ENCODE results near the gene CPLANE2. TPM values are rescaled to one million over a fixed set of nuclear protein-coding genes. Genes with fewer than 3 reads are reported as not detected.

The CPLANE2 gene
- total RNA-seq, 1 experiment from 2014 or later, result 6.3 TPM

- Histone ChIP-seq H2BK5ac (ENCODE audit: insufficient read length, low read length) (no peak overlapping the region), H3K23me2 (ENCODE audit: insufficient read length, low read depth, low read length, poor library complexity, severe bottlenecking) (peaks cover 6% of the 10 kb centered on the region), H4K20me1 (ENCODE audit: control insufficient read depth, insufficient read depth, insufficient read length) (no peaks in the 10 kb centered on the region), H4K91ac (ENCODE audit: insufficient read length, low read depth, low read length) (no peak overlapping the region), H3K14ac (ENCODE audit: insufficient read depth, low read length) (no peak overlapping the region), H2BK12ac (ENCODE audit: insufficient read length, low read depth, low read length) (no peak overlapping the region), H3K4me1 (ENCODE audit: insufficient read depth, low read length) (0 out of 2 replicates have a peak, but pooled peaks cover 5% of the 10 kb centered on the region), H4K5ac (ENCODE audit: insufficient read length, low read depth, low read length) (no peak overlapping the region), H3K9me3 (ENCODE audit: control insufficient read depth, low read depth, low read length) (no peaks in the 10 kb centered on the region), H3K23ac (ENCODE audit: insufficient read length, low read depth, low read length) (no peak overlapping the region), H2BK120ac (ENCODE audit: low read depth, low read length, poor library complexity, severe bottlenecking) (no peak overlapping the region), H2BK20ac (ENCODE audit: low read depth, low read length, poor library complexity, severe bottlenecking) (no peak overlapping the region), H2AK5ac (ENCODE audit: insufficient read length, low read length) (no peak overlapping the region), H3K4me2 (ENCODE audit: insufficient read depth, insufficient read length, low read length) (peak overlapping the region; percentile 83), H3K27ac (ENCODE audit: insufficient read length, low read depth, low read length) (no peak overlapping the region), H3K18ac (ENCODE audit: insufficient read length, low read depth, low read length) (no peak overlapping the region), H3K79me2 (ENCODE audit: insufficient read depth, low read length) (no peaks in the 10 kb centered on the region), H2BK15ac (ENCODE audit: low read depth, low read length) (no peak overlapping the region), H4K8ac (replicated peaks; ENCODE audit: insufficient read length, low read depth, low read length) (no peak overlapping the region), H2AFZ (ENCODE audit: low read length) (no peak overlapping the region), H3K27me3 (ENCODE audit: insufficient read depth, low read length) (no peaks in the 10 kb centered on the region), H3K4ac (ENCODE audit: low read depth, low read length) (no peak overlapping the region), H3K56ac (ENCODE audit: insufficient read length, low read depth, low read length) (no peak overlapping the region), H3T11ph (ENCODE audit: low read length) (no peak overlapping the region), H3K9ac (ENCODE audit: extremely low read depth, insufficient read length, low read length) (no peak overlapping the region), H3K79me1 (ENCODE audit: insufficient read depth, low read depth, low read length, poor library complexity, severe bottlenecking) (no peaks in the 10 kb centered on the region)
- no peaks in the 10 kb centered on the region; a peak in 2 of 5 replicates for H3K9me3 Mint-ChIP-seq
- H3K4me1 Mint-ChIP-seq, result peaks cover 6 to 18% of the 10 kb centered on the region in 2 experiments
- H3K27ac Mint-ChIP-seq, result peak overlapping the region; percentile 70 to 92 (median 89); a peak in 5 of 7 replicates
- TF ChIP-seq CTCF (conservative IDR thresholded peaks at IDR 0.05), result no peak
- H3K27me3 Mint-ChIP-seq (ENCODE audit: low read depth), result peaks cover 5% of the 10 kb centered on the region
- peak overlapping the region; percentile 85 to 89 for H3K4me3 Mint-ChIP-seq
- DNase-seq, result no peak
- WGBS (ENCODE audit: extremely low coverage, insufficient read length, low lambda C conversion rate), result no CpG with 5 or more reads among the region's 6 CpGs
- no peaks in the 10 kb centered on the region for H3K36me3 Mint-ChIP-seq (ENCODE audit: insufficient read depth in 1 of 3, low read depth in 3 of 3)
Measured at GRCh38 chr1:16237343-16237830, 404 bp upstream of the CPLANE2 start.

Data from H9 (cell line).